HG03432 (cell line): ENCODE data around the gene IGF1R.
A peak's percentile ranks its signal among the peaks of the same experiment; 100 is the strongest.

ENCODE experiments used
- ATAC-seq: cut with Tn5 transposase; IDR thresholded peaks from one replicate; pipeline ENCODE4 v1.9.1; 2021; ENCODE audit warnings: mild to moderate bottlenecking, moderate library complexity; ENCODE audit not compliant: unreplicated experiment

IGF1R gene

DNA sequence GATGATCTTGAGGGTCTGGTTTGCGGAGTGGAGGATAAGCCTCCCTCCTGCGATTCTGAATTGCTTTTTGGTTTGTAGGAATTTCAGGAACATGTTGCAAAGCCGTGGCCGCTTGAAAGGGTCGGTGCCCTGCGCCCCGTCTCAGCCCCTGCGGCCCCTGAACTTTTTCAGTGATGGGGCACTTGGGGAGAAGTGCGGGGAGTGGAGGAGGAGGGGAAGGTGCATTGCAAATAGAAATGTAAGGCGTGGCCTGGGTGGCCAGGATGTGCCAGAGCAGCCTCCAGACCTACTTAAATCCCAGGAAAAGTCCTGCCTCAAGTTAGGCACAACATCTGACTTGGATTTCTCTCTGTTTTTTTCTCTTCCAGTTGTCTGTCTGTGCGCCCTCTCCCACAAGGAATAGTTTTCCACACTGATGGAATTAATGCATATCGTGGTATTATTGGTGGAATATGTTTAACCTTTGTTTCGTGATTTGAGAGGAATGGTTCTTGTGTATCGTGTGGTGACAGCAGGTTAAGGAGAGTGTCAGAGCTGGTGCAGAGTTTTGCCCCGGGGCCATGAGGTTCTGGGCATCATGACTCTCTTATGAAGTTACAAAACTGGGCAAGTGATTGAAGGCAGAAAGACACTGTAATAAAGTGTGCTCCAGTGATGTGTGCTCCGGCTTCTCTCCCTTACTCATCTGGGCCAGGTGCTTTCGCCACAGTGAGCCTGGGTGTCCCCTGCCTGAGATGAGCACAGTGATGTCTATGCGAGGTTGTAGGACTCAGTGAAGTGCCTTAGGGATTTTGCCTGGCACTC is 205.5 kb downstream of the IGF1R start:
- ATAC-seq = no peak

DNA sequence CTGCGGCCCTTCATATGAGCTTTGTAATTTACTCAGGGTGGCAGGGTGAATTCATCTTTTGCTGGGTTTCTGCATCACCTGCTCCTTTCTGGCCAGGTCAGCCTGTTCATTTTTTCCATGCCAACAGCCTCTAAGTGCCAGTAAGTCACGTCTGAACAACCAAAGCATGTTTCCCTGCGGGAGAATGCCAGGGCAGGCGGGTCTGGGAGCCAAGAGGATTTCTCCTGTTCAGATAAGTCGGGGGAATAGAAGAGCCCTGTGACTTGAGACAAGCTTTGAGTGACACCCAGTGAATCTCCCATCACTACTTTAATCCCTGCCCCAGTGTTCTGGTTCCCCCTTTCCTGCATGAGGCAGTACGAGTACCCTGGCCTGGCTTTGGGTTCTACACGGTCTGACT is 206.2 kb downstream of the IGF1R start:
- no peak for ATAC-seq

DNA sequence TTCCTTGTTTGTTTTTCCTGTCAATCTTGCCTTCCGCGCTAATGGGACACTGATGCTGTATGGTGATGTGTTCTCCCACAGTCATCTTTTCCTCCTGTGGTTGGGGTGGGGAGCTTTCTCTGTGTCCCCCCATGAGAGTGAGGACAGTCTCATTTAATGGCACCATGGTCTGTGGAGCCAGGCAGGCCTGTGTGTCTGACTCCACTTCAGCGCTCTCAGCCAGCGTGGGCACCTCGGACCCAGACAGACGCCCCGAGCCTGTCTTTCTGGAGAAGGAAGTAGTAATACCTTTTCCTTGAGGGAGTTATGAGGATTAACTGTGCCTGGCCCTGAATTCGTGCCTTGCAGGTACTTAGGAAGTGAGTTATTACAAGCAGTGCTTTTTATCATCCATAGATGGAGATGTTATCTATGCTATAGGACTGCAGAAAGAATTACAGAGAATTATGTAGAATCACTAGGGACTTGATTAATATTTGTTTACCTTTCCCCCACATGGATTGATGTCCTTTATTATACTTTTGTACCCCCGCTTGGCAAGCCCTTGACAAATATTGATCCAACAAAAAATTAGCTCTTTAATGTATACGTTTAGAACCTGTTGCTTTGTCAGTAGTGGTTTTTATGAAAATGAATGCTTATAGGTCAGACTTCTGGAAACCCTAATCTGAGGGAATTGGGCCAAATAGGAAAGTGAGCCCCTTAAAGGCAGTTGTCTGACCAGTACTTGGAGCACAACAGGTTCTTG is 206.9 kb downstream of the IGF1R start:
- no peak for ATAC-seq

DNA sequence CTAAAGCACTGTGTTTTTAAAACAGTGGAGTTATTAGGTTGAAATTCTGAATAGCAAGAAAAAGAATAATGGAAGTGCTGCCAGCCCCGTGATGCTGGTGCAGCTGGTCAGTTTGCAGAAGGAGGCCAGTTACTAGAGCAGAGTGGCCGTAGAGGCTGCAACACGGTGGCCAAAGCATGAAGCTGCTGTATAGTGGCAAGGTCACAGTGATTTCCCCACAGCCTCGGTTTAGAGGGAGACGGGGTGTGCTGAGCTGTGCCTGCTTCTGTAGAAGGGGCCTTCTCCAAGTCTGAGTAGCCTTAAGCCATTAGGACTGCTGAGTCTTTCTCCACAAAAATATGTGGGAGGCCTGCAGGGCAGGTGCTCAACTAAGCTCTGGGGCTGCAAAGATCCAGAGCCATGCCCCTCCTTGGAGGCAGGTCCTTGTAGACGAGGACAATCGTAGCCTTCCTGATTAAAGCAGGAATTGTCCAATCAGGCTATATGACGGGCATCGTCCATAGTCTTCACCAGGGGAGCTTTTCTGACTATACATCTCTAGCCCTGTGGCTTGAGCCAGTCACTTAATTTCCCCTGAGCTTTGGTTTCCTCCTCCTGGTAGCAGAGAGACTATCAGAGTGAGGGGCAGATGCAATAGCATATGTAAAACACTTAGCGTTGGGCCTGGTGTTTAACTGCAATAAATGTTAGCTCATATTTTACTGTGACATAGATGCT is 207.6 kb downstream of the IGF1R start:
- ATAC-seq = no peak

DNA sequence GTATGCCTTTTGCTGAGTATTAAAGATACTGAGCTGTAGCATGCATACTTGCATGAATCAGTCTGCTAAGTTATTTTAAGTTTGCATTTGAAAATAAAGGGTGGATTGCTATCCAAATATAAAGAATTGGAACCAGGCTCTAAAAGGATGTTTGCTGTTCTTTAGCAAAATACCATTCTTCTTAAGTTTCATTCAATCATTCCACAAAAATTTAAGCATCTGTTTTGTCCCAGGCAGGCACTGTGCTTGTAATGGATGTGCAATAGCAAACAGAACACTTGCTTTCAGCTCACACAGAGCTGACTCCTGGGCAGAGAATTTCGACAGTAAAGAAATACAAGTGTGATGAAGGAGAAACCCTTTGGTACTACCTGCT is 208.2 kb downstream of the IGF1R start:
- ATAC-seq = no peak

DNA sequence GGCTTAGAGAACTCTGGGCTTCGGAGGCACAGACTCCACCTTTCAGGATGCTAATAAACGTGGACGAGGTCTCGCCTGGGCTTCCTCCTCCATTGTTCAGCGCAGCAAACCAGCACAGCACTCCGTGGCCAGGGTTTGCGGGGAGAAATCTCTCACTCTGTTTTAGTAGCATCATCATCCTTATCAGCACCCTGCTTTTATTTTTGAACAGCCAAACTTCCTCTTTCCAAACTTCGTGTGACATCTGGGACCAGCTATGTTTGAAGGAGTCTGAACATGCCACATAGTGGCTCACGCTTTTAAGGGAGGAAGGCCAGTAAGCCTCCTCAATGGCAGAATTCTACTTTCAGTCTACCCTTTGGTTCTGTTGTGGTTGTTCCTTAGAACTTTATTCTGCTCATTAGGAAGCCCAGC is 210.3 kb downstream of the IGF1R start:
- ATAC-seq = no peak

DNA sequence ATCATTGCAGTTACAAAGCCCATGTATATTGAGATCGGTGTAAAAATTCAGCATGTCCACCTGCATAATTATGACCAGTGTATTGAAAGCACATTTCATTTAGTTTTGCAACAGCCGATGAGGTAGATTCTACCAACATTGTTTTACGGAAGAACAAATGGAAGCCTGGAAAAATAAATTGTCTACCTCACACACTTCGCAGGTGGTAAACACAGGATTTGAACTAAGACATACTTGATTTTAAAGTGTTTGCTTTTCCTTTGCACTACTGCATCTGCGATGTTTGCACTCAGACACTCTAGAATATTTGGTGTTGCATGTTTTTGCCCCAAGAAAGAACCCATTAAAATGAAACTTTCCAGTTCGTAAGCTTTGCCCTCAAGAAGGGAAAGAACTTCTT is 210.8 kb downstream of the IGF1R start:
- ATAC-seq = no peak

DNA sequence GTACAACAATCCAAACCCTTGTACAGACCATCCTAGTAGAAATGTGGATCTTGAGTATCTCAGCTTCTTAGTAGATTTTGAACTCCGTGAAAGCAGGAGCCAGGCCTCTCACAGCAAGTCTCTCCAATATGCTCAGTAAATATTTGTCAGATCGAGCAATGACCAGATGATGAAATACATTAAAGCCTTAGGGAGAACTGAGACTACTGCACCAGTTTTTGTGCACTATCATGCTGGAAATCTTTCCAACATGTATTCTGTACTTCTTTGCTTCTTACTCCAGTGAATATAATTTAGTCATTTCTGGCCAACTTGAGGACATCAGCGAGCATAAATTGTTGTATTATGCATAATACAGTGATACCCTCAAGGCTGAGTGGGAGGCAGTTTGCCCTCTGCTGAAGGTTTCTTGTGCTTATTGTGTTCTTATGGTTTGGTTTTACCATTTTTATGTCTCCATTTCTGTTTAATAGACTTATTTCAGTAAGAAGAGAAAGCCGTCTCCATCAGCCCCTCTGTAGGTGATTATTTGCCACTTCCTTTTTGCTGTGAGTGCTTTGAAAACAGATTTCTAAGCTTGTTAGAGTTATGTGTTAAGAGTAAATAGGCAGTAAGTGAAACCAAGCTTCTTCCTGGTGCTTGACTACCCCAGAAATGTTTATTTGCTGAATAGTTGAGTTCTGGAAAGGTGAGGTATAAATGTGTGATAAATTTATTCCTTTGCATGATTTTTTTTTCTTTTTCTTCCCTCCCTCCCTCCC is 212.1 kb downstream of the IGF1R start:
- ATAC-seq = no peak

DNA sequence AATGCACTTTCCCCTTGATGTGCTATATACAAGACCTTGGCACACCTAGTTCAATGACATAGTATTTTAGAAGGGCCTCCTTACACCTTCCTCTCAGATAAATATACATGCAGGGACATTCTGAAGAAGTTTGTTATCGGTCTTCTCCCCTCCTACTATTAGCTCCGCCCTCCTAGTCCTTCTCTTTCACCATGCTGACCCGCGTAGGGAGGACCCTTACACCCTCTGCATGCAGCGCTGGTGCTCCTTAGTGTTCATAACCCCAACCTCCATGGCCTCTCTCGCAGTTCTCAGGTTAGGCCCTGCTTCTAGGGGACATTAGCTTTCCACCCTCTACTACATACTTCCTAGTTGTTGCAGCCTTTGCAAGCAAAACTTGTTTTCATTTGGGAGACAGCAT is 212.8 kb downstream of the IGF1R start:
- no peak for ATAC-seq

DNA sequence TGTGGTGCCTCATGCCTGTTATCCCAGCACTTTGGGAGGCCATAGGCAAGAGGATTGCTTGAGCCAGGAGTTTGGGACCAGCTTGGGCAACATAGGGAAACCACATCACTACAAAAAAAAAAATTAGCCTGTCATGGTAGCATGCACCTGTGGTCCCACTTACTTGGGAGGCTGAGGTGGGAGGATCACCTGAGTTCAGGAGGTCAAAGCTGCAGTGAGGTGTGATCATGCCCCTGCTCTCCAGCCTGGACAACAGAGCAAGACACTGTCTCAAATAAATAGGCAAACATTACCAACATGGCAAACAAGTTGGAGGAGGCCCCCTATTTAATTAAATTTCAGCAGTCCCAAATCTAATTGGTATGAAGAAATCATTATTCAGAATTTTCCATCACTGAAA is 215.6 kb downstream of the IGF1R start:
- no peak for ATAC-seq

DNA sequence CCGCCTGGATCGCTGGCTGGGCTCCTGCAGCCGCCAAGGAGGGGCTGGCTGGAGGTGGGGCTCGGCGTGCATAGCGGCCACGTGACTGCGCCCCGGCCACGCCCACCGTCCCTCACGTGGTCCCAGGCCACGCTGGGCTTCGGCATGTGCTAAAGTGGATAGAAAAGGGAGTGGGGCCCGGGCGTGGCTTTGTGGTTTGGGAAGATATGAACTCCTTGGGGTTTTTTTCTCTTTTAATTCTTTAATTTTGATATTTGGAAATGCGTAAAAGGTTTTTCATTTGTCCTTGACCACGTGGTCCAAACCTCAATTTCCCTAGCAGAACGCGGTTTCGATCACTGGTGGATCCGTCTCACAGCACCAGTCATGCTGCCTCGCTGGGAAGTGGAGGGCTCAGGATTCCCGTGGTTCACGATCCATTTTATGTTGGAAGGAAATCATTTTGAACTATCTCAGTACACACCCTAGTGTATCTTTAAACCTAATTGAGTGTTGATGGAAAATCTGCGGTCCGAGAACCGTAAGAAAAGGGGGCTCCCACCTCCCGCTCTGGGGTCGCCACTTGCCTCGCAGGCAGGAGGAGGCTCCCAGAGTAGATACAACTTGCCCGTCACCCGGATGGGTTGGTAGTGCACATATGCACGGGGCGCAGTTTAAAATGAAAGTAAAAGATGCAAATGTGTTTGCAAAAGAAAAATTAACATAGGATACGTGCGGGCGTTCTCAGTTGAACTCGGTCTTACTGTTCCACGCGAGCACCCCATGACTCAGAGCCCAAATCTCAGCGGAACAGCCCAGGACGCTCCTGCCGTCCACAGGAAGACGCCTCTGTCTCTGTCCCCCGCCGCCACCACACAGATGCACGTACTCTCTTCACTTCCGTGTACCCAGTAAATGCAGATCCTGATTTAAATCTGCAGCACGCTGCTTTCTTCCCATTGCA is 217.3 kb downstream of the IGF1R start:
- peak; percentile 92 for ATAC-seq

DNA sequence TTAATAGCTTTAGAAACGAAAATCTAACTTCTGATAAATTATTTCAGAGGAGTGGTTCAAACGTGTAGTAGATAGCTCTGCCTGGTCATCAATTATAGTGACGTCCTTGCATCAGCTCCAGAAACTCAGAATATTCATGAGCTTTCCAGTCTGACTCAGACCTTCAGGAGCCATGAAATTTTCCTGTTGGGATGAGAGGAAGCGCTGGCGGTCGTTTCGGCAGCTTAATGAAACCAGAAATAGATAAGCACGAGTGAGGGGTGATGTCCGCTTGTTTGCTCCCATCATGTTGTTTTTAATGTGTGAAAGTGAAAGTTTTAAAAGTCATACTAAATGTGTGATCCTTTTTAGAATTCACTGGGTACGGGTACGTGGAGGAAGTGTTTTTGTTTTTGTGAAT is 218.2 kb downstream of the IGF1R start:
- ATAC-seq = no peak

DNA sequence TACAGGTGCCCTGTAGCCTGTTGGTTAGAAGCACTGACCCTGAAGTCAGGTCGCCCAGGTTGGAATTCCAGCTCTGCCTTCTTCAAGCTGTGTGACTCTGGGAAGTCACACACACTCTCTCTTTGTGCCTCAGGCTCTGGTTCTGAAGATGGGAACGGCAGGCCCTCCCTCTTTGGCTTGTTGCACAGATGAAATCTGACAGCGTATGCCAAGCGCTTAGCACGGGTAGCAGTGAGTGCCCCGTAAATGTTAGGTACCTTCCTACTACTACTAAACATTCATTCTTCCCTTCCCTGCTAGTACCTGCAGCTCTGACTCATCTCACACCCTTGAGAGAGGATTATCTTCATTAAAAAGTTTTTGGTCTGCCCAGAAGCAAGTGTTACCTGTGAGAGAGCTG is 220.2 kb downstream of the IGF1R start:
- ATAC-seq = no peak

DNA sequence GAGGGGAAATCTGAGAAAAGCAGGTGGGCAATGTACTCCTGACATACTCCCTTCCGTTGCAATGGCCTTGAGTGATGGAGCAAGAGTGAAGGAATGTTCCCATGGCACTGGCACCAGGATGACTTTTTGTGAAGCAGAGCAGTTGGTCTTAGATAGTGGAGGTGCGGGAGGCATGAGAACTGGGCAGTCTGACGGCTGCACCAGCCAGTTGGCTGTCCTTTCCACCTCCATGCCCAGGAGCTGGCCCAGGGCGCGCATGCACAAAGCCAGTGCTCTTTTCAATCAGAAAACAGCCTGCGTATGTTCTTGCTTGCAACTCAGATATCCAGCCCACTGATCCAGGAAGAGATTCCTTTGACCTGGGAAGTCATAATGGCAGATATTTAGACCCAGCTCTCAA is 222.4 kb downstream of the IGF1R start:
- ATAC-seq = no peak

DNA sequence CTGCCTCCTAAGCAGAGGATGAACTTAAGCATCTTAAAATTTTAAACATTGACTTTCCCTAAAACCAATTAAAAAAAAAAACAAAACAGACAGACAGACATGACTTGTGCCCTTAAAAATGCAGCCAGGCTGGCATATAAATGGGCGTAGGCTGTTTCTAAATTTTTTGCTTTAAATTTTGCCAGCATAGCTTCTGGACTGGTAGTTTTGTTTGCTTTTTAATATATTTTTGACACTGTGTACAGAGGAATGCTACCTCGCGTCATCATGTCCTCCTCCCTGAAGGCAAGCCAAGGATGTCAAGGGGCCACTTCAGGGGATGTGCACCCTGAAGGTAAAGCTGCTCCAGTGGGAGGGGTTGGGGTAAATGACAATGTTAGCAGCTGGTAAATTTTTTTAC is 224.4 kb downstream of the IGF1R start:
- no peak for ATAC-seq

DNA sequence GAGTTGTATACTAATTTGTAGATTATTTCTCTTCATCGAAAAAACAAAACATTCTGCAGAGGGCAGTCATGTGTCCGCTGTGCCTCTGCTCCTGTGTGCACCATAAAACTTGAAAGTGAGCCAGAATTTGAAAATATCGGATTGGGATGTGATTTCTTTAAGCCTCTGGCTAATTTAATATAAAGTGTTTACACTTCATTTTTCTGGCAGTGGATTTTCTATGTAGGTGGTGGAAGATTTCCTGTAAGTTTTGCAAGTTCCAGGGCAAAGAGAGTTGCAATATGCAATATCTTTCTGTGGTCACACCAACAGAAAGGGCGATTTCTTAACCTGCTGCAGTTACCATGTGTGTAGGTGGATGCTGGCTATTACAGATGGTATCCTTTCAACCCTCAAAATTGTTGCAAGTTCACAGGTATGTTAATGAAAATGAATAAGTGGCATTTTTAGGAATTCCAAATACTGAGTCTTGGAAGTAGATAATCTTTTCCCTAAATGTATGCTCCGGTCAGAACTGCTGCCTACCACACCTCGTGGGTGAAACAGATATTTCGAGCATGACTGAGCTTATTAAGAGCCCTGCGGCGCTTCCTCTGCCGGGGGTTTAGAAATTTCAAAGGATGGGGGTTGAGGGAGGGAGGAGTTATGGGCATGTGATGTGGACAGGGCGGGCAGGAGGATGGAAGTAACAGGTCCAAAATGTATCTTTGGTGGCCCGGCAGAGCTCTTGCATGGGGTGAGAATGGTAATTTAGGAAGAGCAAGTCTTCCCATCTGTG is 225.3 kb downstream of the IGF1R start:
- ATAC-seq = peak; percentile 81

DNA sequence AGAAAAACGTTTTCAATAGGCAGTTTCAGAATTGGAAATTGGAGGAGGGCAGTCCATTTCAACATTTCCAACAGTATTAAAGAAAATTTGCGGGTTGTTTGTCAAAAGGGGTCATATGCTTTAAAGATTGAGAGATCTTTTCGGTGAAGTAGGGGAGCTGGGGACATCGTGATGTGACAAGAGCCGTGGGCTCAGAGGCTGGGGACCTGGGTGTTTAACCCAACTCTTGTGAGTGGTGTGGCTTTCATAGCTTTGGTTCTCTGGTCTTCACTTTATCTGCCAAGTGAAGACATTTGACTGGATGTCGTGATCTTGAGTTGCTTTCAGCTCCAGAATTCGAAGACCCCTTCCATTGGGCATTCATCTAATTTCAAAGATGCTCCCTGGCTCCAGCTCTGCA is 226.0 kb downstream of the IGF1R start:
- no peak for ATAC-seq

DNA sequence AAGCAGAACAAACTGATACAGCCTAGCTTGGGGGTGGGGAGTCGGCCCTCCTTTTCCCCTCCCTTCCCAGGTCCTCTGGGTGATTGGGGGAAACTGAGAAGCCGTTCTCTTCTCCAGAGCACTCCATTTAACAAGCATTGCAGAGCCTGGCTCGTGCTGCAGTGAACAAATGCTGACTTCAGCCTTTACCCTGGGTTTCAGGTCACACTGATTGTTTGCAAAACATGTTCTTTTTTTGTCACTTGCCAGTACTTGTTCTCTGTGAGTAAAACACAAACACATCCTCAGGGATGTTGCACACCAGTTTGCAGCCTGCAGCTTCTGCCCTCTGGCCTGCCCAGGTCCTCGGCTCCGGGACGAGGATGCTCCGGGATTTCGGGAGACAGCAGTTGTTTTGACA is 226.4 kb downstream of the IGF1R start:
- no peak for ATAC-seq

DNA sequence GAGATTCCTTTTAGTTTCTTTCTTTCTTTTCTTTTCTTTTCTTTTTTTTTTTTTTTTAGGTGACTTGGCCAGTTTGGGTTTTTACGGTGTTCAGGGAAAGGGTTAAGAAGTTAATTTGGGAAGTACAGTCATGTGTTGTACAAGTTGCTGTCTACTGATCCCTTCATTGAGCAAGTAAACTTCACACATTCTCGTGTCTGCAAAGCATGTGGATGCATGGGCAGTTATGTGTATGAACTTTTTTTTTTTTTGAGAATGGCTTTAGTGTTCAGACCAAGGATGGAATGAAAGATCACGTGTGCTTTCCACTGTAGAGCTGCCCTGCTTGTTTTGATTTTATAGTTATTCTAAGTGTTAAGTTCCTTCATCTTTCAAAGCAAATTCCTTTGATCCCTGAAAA is 227.0 kb downstream of the IGF1R start:
- no peak for ATAC-seq
